HepG2 (cell line): ENCODE measurements around the gene TCF7L2. TPM values are rescaled to one million over a fixed set of nuclear protein-coding genes. Genes with fewer than 3 reads are reported as not detected.

Source experiments
- BCL3 ChIP-seq: sonication (generic); formaldehyde crosslinking; IDR thresholded peaks from 2 replicates; pipeline ENCODE4 v1.5.1; 2020; ENCODE audit warnings: mild to moderate bottlenecking, missing genetic modification reagents, moderate library complexity
- CBFB ChIP-seq: sonication (generic); formaldehyde crosslinking; IDR thresholded peaks from 2 replicates; pipeline ENCODE4 v1.4.0; 2020; ENCODE audit warnings: missing genetic modification reagents
- LRRFIP1 ChIP-seq: sonication (generic); formaldehyde crosslinking; conservative IDR thresholded peaks from 2 replicates; pipeline ENCODE4 v1.4.0; 2020; ENCODE audit warnings: missing genetic modification reagents
- NFE2L2 ChIP-seq: fragments of 150-350 bp; IDR thresholded peaks from 2 replicates; pipeline ENCODE4 v1.6.1; 2014; ENCODE audit warnings: low read length
- PATZ1 ChIP-seq: sonication (generic); formaldehyde crosslinking; IDR thresholded peaks from 2 replicates; pipeline ENCODE4 v1.4.0; 2020; ENCODE audit warnings: missing genetic modification reagents
- PCBP1 ChIP-seq: fragments of 200-400 bp; formaldehyde crosslinking; IDR thresholded peaks from 2 replicates; pipeline ENCODE4 v1.6.1; 2017; ENCODE audit warnings: mild to moderate bottlenecking, low read depth, low read length, borderline replicate concordance
- PRDM10 ChIP-seq: sonication (generic); formaldehyde crosslinking; IDR thresholded peaks from 2 replicates; pipeline ENCODE4 v1.4.0; 2020; ENCODE audit warnings: low read depth, missing genetic modification reagents
- SIX4 ChIP-seq: sonication (generic); formaldehyde crosslinking; IDR thresholded peaks from 2 replicates; pipeline ENCODE4 v1.4.0; 2020; ENCODE audit warnings: missing genetic modification reagents
- TCF7 ChIP-seq: sonication (generic); IDR thresholded peaks from 2 replicates; pipeline ENCODE4 v1.6.1; 2016; ENCODE audit warnings: antibody characterized with exemption, low read depth
- TIGD3 ChIP-seq: sonication (generic); formaldehyde crosslinking; IDR thresholded peaks from 2 replicates; pipeline ENCODE4 v1.5.1; 2020; ENCODE audit warnings: mild to moderate bottlenecking, missing genetic modification reagents, borderline replicate concordance
- U2AF2 ChIP-seq: fragments of 200-400 bp; formaldehyde crosslinking; IDR thresholded peaks from 2 replicates; pipeline ENCODE4 v1.6.1; 2017; ENCODE audit warnings: low read depth, mild to moderate bottlenecking, low read length
- ZBTB14 ChIP-seq: sonication (generic); formaldehyde crosslinking; IDR thresholded peaks from 2 replicates; pipeline ENCODE4 v1.4.0; 2020; ENCODE audit warnings: missing genetic modification reagents
- ZFP62 ChIP-seq: sonication (generic); formaldehyde crosslinking; IDR thresholded peaks from 2 replicates; pipeline ENCODE4 v1.4.0; 2020; ENCODE audit warnings: missing genetic modification reagents
- ZNF10 ChIP-seq: sonication (generic); formaldehyde crosslinking; IDR thresholded peaks from 2 replicates; pipeline ENCODE4 v1.4.0; 2020; ENCODE audit warnings: mild to moderate bottlenecking, low read depth, missing genetic modification reagents, borderline replicate concordance
- ZNF430 ChIP-seq: sonication (generic); formaldehyde crosslinking; IDR thresholded peaks from 2 replicates; pipeline ENCODE4 v1.9.0; 2021; ENCODE audit warnings: mild to moderate bottlenecking, missing genetic modification reagents
- ZNF768 ChIP-seq: sonication (generic); formaldehyde crosslinking; IDR thresholded peaks from 2 replicates; pipeline ENCODE4 v1.4.0; 2020; ENCODE audit warnings: missing genetic modification reagents
- ZNF850 ChIP-seq: sonication (generic); formaldehyde crosslinking; conservative IDR thresholded peaks from 2 replicates; pipeline ENCODE4 v1.9.0; 2021; ENCODE audit warnings: mild to moderate bottlenecking, missing genetic modification reagents
- ZSCAN12 ChIP-seq: sonication (generic); formaldehyde crosslinking; IDR thresholded peaks from 2 replicates; pipeline ENCODE4 v1.9.0; 2021; ENCODE audit warnings: mild to moderate bottlenecking, missing genetic modification reagents
- polyA plus RNA-seq, 8 experiments: library from polyadenylated mRNA; depleted of rRNA in 3 of 8; stranded (reverse) in 7 of 8; unstranded in 1 of 8; fragments of >200 nt; fragmentation: Illumina TruSeq in 4 of 8; extraction: Trizol in 4 of 8; gene quantifications; 2 replicates each; pipeline versions ENCODE4 v1.2.1 to v1.2.3, GENCODE V29; 2011 to 2016; ENCODE audit warnings: low read depth in 4 of 8, missing spikeins in 1 of 8, mixed read lengths in 1 of 8; ENCODE audit not compliant: insufficient read depth in 1 of 8
- total RNA-seq, 5 experiments: library from RNA; depleted of rRNA; stranded (reverse); fragments of >200 nt; fragmentation: Illumina TruSeq; extraction: Trizol; gene quantifications; 2 replicates each; pipeline ENCODE4 v1.2.3, GENCODE V29; 2016; ENCODE audit warnings: low read depth in 1 of 5

The TCF7L2 gene
- total and polyA plus RNA-seq, 2 of the 13 experiments (the other 11 are each of a cell fraction or from before 2014, with no cell fraction given): 3.9 to 13.7 TPM

GRCh38 chr10:113086282-113086681 is 136.2 kb downstream of the TCF7L2 start (continued):
- TF ChIP-seq PRDM10: no peak
- TF ChIP-seq NFE2L2: no peak
- TF ChIP-seq PCBP1: no peak
- no peak for TF ChIP-seq CBFB
- no peak for TF ChIP-seq TIGD3
- TF ChIP-seq ZFP62 (CRISPR knock-in tag): no peak
- TF ChIP-seq ZNF850 (CRISPR knock-in tag): no peak
- no peak for TF ChIP-seq ZNF10
- TF ChIP-seq LRRFIP1 (CRISPR knock-in tag): no peak
- TF ChIP-seq BCL3 (CRISPR knock-in tag): no peak
- TF ChIP-seq ZNF430: no peak
- no peak for TF ChIP-seq U2AF2
- TF ChIP-seq ZSCAN12 (CRISPR knock-in tag): no peak
- TF ChIP-seq ZNF768: no peak; the same call in 1 of the 2 replicates
- 0 out of 2 replicates have a peak, but pooled peaks have one; percentile 8 for TF ChIP-seq TCF7
- TF ChIP-seq ZBTB14 (CRISPR knock-in tag): no peak
- 0 out of 2 replicates have a peak, but pooled peaks have one; percentile 23 for TF ChIP-seq SIX4 (CRISPR knock-in tag)
- peak; percentile 57 for TF ChIP-seq PATZ1 (CRISPR knock-in tag)
